GM12878 (cell line): ENCODE measurements around the gene THUMPD2. TPM values are rescaled to one million over a fixed set of nuclear protein-coding genes. Genes with fewer than 3 reads are reported as not detected.

Experiments used
- ATAC-seq: fragments of 200-7000 bp; cut with Tn5 transposase; 3 replicates; pipeline ENCODE4 v1.9.1; 2020; ENCODE audit warnings: mild to moderate bottlenecking, moderate library complexity
- BruUV-seq: library from RNA; stranded (reverse); fragments of 400-500 nt; replicated peaks from 2 replicates; lab custom pipeline; 2021; lab: Mats Ljungman, UMichigan
- CTCF ChIA-PET: fragments of 300-600 bp; sonication (Branson Sonifier 250); formaldehyde crosslinking; extraction: SDS; loops from one replicate; lab custom pipeline; 2021; ENCODE audit warnings: inconsistent platforms; lab: Yijun Ruan, JAX
- POLR2A ChIA-PET: fragments of 350-600 bp; formaldehyde crosslinking; extraction: SDS; loops from one replicate; lab custom pipeline; 2021; ENCODE audit warnings: inconsistent platforms; lab: Charles Lee
- RAD21 ChIA-PET: fragments of 300-600 bp; sonication (Branson Sonifier 250); formaldehyde crosslinking; loops from one replicate; lab custom pipeline; 2023; ENCODE audit warnings: antibody characterized with exemption; ENCODE audit not compliant: unreplicated experiment; lab: Charles Lee
- SMC1A ChIA-PET: fragments of 300-600 bp; sonication (Branson Sonifier 250); formaldehyde crosslinking; loops from one replicate; lab custom pipeline; 2023; ENCODE audit not compliant: unreplicated experiment, uncharacterized antibody; lab: Charles Lee
- DNase-seq: peaks from one replicate; pipeline ENCODE4 v3.0.0-alpha.2; 2011; ENCODE audit warnings: low read depth, low spot score
- FAIRE-seq: peaks from 3 replicates; lab custom pipeline; 2011; peaks lifted over from hg19 to GRCh38; lab: Jason Lieb, UNC
- H2AFZ ChIP-seq: 2 replicates; pipeline ENCODE4 v1.6.0; 2011; ENCODE audit warnings: low read depth, low read length, control low read depth; ENCODE audit not compliant: control insufficient read depth
- H3K27ac ChIP-seq: 2 replicates; pipeline ENCODE4 v1.5.1; 2011; ENCODE audit warnings: control low read depth; ENCODE audit not compliant: control insufficient read depth, insufficient read depth
- H3K27me3 ChIP-seq, 2 experiments: replicated peaks in 1 of 2; 2 replicates each; pipeline versions ENCODE4 v1.6.0 to v1.6.1; 2011; ENCODE audit warnings: low read length in 1 of 2; ENCODE audit not compliant: control insufficient read depth in 2 of 2, insufficient read depth in 2 of 2
- H3K36me3 ChIP-seq, 2 experiments: 2 replicates each; pipeline ENCODE4 v1.5.1; 2011; ENCODE audit warnings: low read length in 1 of 2; ENCODE audit not compliant: control insufficient read depth in 2 of 2, insufficient read depth in 2 of 2
- H3K4me1 ChIP-seq: 2 replicates; pipeline ENCODE4 v1.6.1; 2011; ENCODE audit warnings: mild to moderate bottlenecking, low read length, moderate library complexity, mixed read lengths; ENCODE audit not compliant: control insufficient read depth, insufficient read depth
- H3K4me2 ChIP-seq: 2 replicates; pipeline ENCODE4 v1.6.0; 2011; ENCODE audit warnings: control low read depth; ENCODE audit not compliant: control insufficient read depth, insufficient read depth
- H3K4me3 ChIP-seq: fragments of 200-600 bp; sonication (generic); 2 replicates; pipeline ENCODE4 v1.5.1; 2016
- H3K79me2 ChIP-seq: 2 replicates; pipeline ENCODE4 v1.6.0; 2011; ENCODE audit warnings: low read length; ENCODE audit not compliant: control insufficient read depth, insufficient read depth
- H3K9ac ChIP-seq: 2 replicates; pipeline ENCODE4 v1.8.0; 2011; ENCODE audit warnings: low read length, control low read depth, mixed read lengths; ENCODE audit not compliant: control insufficient read depth, insufficient read depth
- H3K9me3 ChIP-seq: replicated peaks from 3 replicates; pipeline ENCODE4 v1.5.1; 2011; ENCODE audit warnings: mild to moderate bottlenecking, low read length; ENCODE audit not compliant: control insufficient read depth, insufficient read depth
- H4K20me1 ChIP-seq: 2 replicates; pipeline ENCODE4 v1.6.0; 2011; ENCODE audit not compliant: control insufficient read depth, insufficient read depth
- ATF7 ChIP-seq: fragments of 450-650 bp; IDR thresholded peaks from 2 replicates; pipeline ENCODE4 v1.6.1; 2016; ENCODE audit warnings: low read depth, mild to moderate bottlenecking
- BACH1 ChIP-seq: fragments of 450-650 bp; IDR thresholded peaks from 2 replicates; pipeline ENCODE4 v1.6.1; 2017; ENCODE audit warnings: mild to moderate bottlenecking, borderline replicate concordance
- CHD4 ChIP-seq: fragments of 200-600 bp; sonication (generic); IDR thresholded peaks from 2 replicates; pipeline ENCODE4 v1.6.1; 2016; ENCODE audit warnings: mild to moderate bottlenecking
- CREB1 ChIP-seq: IDR thresholded peaks from 2 replicates; pipeline ENCODE4 v1.6.1; 2012; ENCODE audit warnings: low read depth, mild to moderate bottlenecking, inconsistent platforms
- IKZF1 ChIP-seq: fragments of 450-650 bp; conservative IDR thresholded peaks from 2 replicates; pipeline ENCODE4 v1.6.1; 2017; ENCODE audit warnings: antibody characterized with exemption, mild to moderate bottlenecking
- KDM1A ChIP-seq: fragments of 200-600 bp; sonication (generic); IDR thresholded peaks from 2 replicates; pipeline ENCODE4 v1.6.1; 2016; ENCODE audit warnings: borderline replicate concordance
- MAX ChIP-seq: IDR thresholded peaks from 2 replicates; pipeline ENCODE4 v1.6.1; 2012; ENCODE audit warnings: low read depth, low read length, improper control_type of control experiment
- MYC ChIP-seq: IDR thresholded peaks from 2 replicates; pipeline ENCODE4 v1.6.1; 2011; ENCODE audit warnings: mild to moderate bottlenecking, low read length, moderate library complexity, inconsistent platforms; ENCODE audit not compliant: insufficient read depth, insufficient replicate concordance, insufficient read length, severe bottlenecking
- NBN ChIP-seq: fragments of 450-650 bp; IDR thresholded peaks from 2 replicates; pipeline ENCODE4 v1.6.1; 2016
- NFYA ChIP-seq: IDR thresholded peaks from 2 replicates; pipeline ENCODE4 v1.6.1; 2011; ENCODE audit warnings: low read depth, mild to moderate bottlenecking, low read length, improper control_type of control experiment, borderline replicate concordance
- POLR2AphosphoS2 ChIP-seq: IDR thresholded peaks from 2 replicates; pipeline ENCODE4 v1.6.1; 2011; ENCODE audit warnings: low read depth, mild to moderate bottlenecking, low read length, improper control_type of control experiment, moderate library complexity
- RB1 ChIP-seq: fragments of 450-650 bp; formaldehyde crosslinking; IDR thresholded peaks from 2 replicates; pipeline ENCODE4 v1.6.1; 2017; ENCODE audit warnings: mild to moderate bottlenecking, borderline replicate concordance
- STAT3 ChIP-seq: IDR thresholded peaks from 2 replicates; pipeline ENCODE4 v1.6.1; 2011; ENCODE audit warnings: low read depth, low read length, improper control_type of control experiment
- ZNF24 ChIP-seq: fragments of 450-650 bp; IDR thresholded peaks from 2 replicates; pipeline ENCODE4 v1.6.1; 2017; ENCODE audit warnings: antibody characterized with exemption, mild to moderate bottlenecking
- ZNF274 ChIP-seq: IDR thresholded peaks from one replicate; pipeline ENCODE4 v1.8.0; 2011; ENCODE audit not compliant: insufficient read length, insufficient read depth
- WGBS: methylation state at CpG from one replicate; pipeline ENCODE4 v1.1.6; 2016; ENCODE audit warnings: low lambda C conversion rate; ENCODE audit not compliant: insufficient replicate concordance, insufficient coverage; ENCODE audit errors: missing lambda C conversion rate; 5-methylcytosine and 5-hydroxymethylcytosine counted together
- in situ Hi-C: fragments of 300-500 bp; cut with MboI; formaldehyde crosslinking; loops from 9 replicates; pipeline ENCODE4 v1.14.3; 2018; ENCODE audit warnings: mixed read lengths
- intact Hi-C: fragments of 100-400 bp; cut with micrococcal nuclease; formaldehyde crosslinking; loops from one replicate; pipeline ENCODE4 v1.14.2; 2022; ENCODE audit not compliant: unreplicated experiment
- polyA plus RNA-seq, 11 experiments: library from polyadenylated mRNA; depleted of rRNA in 4 of 11; unstranded in 6 of 11; stranded (reverse) in 5 of 11; fragments of >200 nt; fragmentation: Nextera tagmentation in 4 of 11; fragmentation: Illumina TruSeq in 1 of 11; extraction: Ambion mirVana in 4 of 11; extraction: Trizol in 1 of 11; gene quantifications; 1 replicate in 1 of 11; 2 replicates in 10 of 11; pipeline versions ENCODE4 v1.2.1 to v1.2.3, GENCODE V29; 2011 to 2016; ENCODE audit warnings: inconsistent platforms in 2 of 11, missing spikeins in 2 of 11, low read depth in 1 of 11
- total RNA-seq, 4 experiments: library from RNA; depleted of rRNA in 3 of 4; stranded (reverse); fragments of >200 nt in 3 of 4; fragmentation: Illumina TruSeq in 1 of 4; extraction: Trizol in 1 of 4; gene quantifications; 2 replicates each; pipeline versions ENCODE4 v1.2.1 to v1.2.3, GENCODE V29; 2013 to 2021
- TF ChIP-seq, protein P1 (sequence below): fragments of 450-650 bp; IDR thresholded peaks from 2 replicates; pipeline ENCODE4 v1.6.1; 2016; ENCODE audit warnings: mild to moderate bottlenecking

Gene THUMPD2
- total and polyA plus RNA-seq, 10 of the 15 experiments (the other 5 are each of a cell fraction or from before 2014, with no cell fraction given): 6.7 to 19.7 (median 13.8) TPM

DNA sequence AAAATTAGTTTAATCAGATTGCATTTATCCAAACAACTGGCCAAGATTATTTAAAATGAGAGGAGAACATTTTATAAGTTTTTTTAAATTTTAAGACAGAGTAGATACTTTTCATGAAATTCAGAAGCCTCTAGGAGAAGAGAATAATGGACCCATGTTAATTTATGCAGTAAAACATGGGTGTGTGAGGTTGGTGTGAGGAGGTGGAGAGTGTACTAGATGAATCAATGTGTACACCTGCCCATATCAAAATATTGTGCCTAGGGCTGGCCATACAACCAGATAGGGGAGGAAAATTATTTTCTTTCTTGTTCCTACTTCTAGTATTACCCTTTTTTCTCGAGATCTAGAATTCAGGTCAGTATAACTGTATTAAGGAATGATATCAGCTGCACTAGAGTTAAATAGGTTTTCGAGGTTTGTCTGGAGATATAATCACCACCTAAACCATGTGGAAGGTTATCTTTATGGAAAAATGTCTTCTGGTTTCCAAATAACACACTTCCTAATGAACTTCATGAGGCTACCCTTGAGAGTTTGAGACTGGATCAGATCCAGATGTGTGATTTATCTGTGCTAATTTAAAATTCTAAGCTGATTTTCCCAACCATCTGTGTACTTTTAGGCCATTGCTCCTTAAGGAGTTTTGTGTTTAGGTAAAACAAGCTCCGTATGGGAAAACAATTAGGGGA is 75.7 kb downstream of the THUMPD2 start:
- no peaks in the 10 kb centered on the region for H3K4me1 ChIP-seq
- H2AFZ ChIP-seq: no peak overlapping the region
- RAD21 ChIA-PET: no interaction called here
- WGBS: 29% methylated on average over 3 of the region's 3 CpGs
- in situ Hi-C loops (no loop called here), intact Hi-C loops (no loop called here)
- no peaks in the 10 kb centered on the region for H3K79me2 ChIP-seq
- H3K36me3 ChIP-seq: no peaks in the 10 kb centered on the region
- ATAC-seq: no peak
- peaks cover 3% of the 10 kb centered on the region for H3K9me3 ChIP-seq
- CTCF ChIA-PET: interaction anchor here (0.6 kb wide), 1 partner anchor 201 kb away, joined by 4 read pairs; no protein-coding TSS in a partner anchor
- FAIRE-seq: no peak
- BruUV-seq: no TSS peak
- no peak overlapping the region for H3K4me3 ChIP-seq
- H3K27me3 ChIP-seq: no peaks in the 10 kb centered on the region
- no peak overlapping the region for H3K4me2 ChIP-seq
- POLR2A ChIA-PET: interaction anchor here (0.6 kb wide), 1 partner anchor 13 kb away, joined by 3 read pairs; no protein-coding TSS in a partner anchor
- SMC1A ChIA-PET: no interaction called here
- no peak overlapping the region for H3K9ac ChIP-seq
- DNase-seq: no peak
- H4K20me1 ChIP-seq: no peaks in the 10 kb centered on the region
- TF ChIP-seq ZNF274: no peak
- no peak for TF ChIP-seq RB1
- TF ChIP-seq CREB1: no peak
- TF ChIP-seq, protein P1, sequence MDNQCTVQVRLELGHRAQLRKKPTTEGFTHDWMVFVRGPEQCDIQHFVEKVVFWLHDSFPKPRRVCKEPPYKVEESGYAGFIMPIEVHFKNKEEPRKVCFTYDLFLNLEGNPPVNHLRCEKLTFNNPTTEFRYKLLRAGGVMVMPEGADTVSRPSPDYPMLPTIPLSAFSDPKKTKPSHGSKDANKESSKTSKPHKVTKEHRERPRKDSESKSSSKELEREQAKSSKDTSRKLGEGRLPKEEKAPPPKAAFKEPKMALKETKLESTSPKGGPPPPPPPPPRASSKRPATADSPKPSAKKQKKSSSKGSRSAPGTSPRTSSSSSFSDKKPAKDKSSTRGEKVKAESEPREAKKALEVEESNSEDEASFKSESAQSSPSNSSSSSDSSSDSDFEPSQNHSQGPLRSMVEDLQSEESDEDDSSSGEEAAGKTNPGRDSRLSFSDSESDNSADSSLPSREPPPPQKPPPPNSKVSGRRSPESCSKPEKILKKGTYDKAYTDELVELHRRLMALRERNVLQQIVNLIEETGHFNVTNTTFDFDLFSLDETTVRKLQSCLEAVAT: no peak
- TF ChIP-seq MYC: no peak
- TF ChIP-seq KDM1A: no peak
- TF ChIP-seq POLR2AphosphoS2: no peak
- TF ChIP-seq NBN: no peak
- TF ChIP-seq IKZF1: no peak
- TF ChIP-seq CHD4: no peak
- TF ChIP-seq STAT3: no peak
- no peak for TF ChIP-seq ZNF24
- no peak for TF ChIP-seq BACH1
- no peak for TF ChIP-seq MAX
- TF ChIP-seq ATF7: no peak
- TF ChIP-seq NFYA: no peak
- H3K27ac ChIP-seq: no peak overlapping the region
